ENCODE results near the gene FSHB.

FSHB gene

DNA sequence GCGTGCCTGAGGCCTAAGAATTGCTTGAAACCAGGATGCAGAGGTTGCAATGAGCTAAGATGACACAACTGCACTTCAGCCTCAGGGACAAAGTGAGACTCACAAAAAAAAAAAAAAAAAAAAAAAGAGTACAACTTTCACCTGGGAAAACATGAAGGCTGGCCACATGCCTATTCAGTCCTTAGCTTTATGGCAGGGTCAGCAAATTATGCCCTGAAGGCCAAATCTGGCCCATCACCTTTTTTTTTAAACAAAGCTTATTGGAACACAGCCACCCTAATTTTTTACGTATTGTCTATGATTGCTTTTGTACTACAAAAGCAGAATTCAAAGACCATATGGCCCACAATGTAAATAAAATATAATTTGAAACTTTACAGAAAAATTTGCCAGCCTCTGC is 8.2 kb downstream of the FSHB start:
- DNase-seq (ENCODE audit: extremely low read depth, low read depth), result no peak
- H3K4me3 ChIP-seq (replicated peaks; ENCODE audit: low read depth, low read length), result no peak overlapping the region
- TF ChIP-seq CTCF (IDR thresholded peaks at IDR 0.05; ENCODE audit: low read depth, low read length, missing control alignments), result no peak

GRCh38 chr11:30244265-30244664 is 13.5 kb downstream of the FSHB start:
- TF ChIP-seq CTCF (IDR thresholded peaks at IDR 0.05; ENCODE audit: low read depth, low read length, missing control alignments), result no peak
- no peak for DNase-seq (ENCODE audit: extremely low read depth, low read depth)
- H3K4me3 ChIP-seq (replicated peaks; ENCODE audit: low read depth, low read length), result no peak overlapping the region

DNA sequence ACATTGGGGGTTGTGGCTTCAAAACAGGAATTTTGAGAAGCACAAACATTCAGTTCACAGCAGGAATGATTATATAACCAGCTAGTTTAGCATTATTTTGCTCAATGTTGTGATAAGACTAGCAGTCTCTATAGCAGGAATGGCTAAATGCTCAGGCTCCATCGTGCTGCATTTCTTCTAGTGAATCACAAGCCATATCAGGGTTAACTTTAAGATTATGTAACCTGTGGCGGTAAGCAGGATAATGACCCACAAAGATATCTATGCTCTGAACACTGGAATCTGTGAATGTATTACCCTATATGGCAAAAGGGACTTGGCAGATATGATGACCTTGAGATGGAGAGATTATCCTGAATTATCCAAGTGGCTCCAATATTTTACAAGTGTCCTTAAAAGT is 14.8 kb downstream of the FSHB start:
- DNase-seq (ENCODE audit: extremely low read depth, low read depth), result no peak
- TF ChIP-seq CTCF (IDR thresholded peaks at IDR 0.05; ENCODE audit: low read depth, low read length, missing control alignments), result no peak
- no peak overlapping the region for H3K4me3 ChIP-seq (replicated peaks; ENCODE audit: low read depth, low read length)

GRCh38 chr11:30254307-30255298 is 23.8 kb downstream of the FSHB start:
- H3K4me3 ChIP-seq (replicated peaks; ENCODE audit: low read depth, low read length), result no peak overlapping the region
- no peak for DNase-seq (ENCODE audit: extremely low read depth, low read depth)
- TF ChIP-seq CTCF (IDR thresholded peaks at IDR 0.05; ENCODE audit: low read depth, low read length, missing control alignments), result no peak

GRCh38 chr11:30255637-30256036 is 24.8 kb downstream of the FSHB start:
- DNase-seq (ENCODE audit: extremely low read depth, low read depth), result no peak
- H3K4me3 ChIP-seq (replicated peaks; ENCODE audit: low read depth, low read length), result no peak overlapping the region
- TF ChIP-seq CTCF (IDR thresholded peaks at IDR 0.05; ENCODE audit: low read depth, low read length, missing control alignments), result no peak

GRCh38 chr11:30257058-30257457 is 26.2 kb downstream of the FSHB start:
- no peak overlapping the region for H3K4me3 ChIP-seq (replicated peaks; ENCODE audit: low read depth, low read length)
- no peak for TF ChIP-seq CTCF (IDR thresholded peaks at IDR 0.05; ENCODE audit: low read depth, low read length, missing control alignments)
- no peak for DNase-seq (ENCODE audit: extremely low read depth, low read depth)
